Endothelial cell of umbilical vein (primary cell): Measurements from ENCODE around the gene CDK15. TPM values are rescaled to one million over a fixed set of nuclear protein-coding genes. Genes with fewer than 3 reads are reported as not detected.

Experiments
- BruUV-seq: library from RNA; stranded (reverse); fragments of 400-500 nt; replicated peaks from 2 replicates; lab custom pipeline; 2021; lab: Mats Ljungman, UMichigan
- CTCF ChIA-PET: fragments of 300-600, 350-600 bp; sonication (Branson Sonifier 250); formaldehyde crosslinking; loops from one replicate; lab custom pipeline; 2021; ENCODE audit warnings: antibody characterized with exemption, inconsistent platforms; lab: Charles Lee
- POLR2A ChIA-PET: fragments of 300-600, 350-600 bp; sonication (Branson Sonifier 250); formaldehyde crosslinking; loops from one replicate; lab custom pipeline; 2021; ENCODE audit warnings: antibody characterized with exemption, inconsistent platforms; lab: Charles Lee
- DNase-seq: peaks from one replicate; pipeline ENCODE4 v3.0.0-alpha.2; 2011; ENCODE audit warnings: low read depth, low spot score
- FAIRE-seq: peaks from 2 replicates; lab custom pipeline; 2011; peaks lifted over from hg19 to GRCh38; lab: Jason Lieb, UNC
- H2AFZ ChIP-seq: 2 replicates; pipeline ENCODE4 v1.6.0; 2012; ENCODE audit warnings: low read depth, low read length, control low read depth, inconsistent platforms
- H3K27ac ChIP-seq: 2 replicates; pipeline ENCODE4 v1.5.1; 2011; ENCODE audit warnings: low read depth, mild to moderate bottlenecking, control low read depth, low read length, moderate library complexity; ENCODE audit not compliant: insufficient read depth
- H3K27me3 ChIP-seq, 2 experiments: 2 replicates each; pipeline versions ENCODE4 v1.6.0 to v1.6.1; 2011; ENCODE audit warnings: low read length in 2 of 2, mixed read lengths in 1 of 2; ENCODE audit not compliant: control insufficient read depth in 2 of 2, insufficient read depth in 2 of 2
- H3K36me3 ChIP-seq, 2 experiments: 2 replicates in 1 of 2; 3 replicates in 1 of 2; pipeline ENCODE4 v1.5.1; 2011; ENCODE audit warnings: low read length in 2 of 2, mild to moderate bottlenecking in 1 of 2, moderate library complexity in 1 of 2; ENCODE audit not compliant: control insufficient read depth in 2 of 2, insufficient read depth in 2 of 2; ENCODE audit errors: extremely low read depth in 1 of 2
- H3K4me1 ChIP-seq: 3 replicates; pipeline ENCODE4 v1.5.1; 2011; ENCODE audit warnings: mild to moderate bottlenecking, low read length; ENCODE audit not compliant: control insufficient read depth, insufficient read depth; ENCODE audit errors: extremely low read depth
- H3K4me2 ChIP-seq: 2 replicates; pipeline ENCODE4 v1.6.1; 2011; ENCODE audit warnings: low read length, control low read depth, mixed read lengths; ENCODE audit not compliant: insufficient read depth
- H3K4me3 ChIP-seq, 3 experiments: fragments of 200-600 bp in 1 of 3; sonication (generic), shearing (Covaris generic) in 1 of 3; replicated peaks in 1 of 3; 2 replicates each; pipeline ENCODE4 v1.5.1; 2011 to 2016; ENCODE audit warnings: control low read depth in 3 of 3, low read length in 3 of 3, mild to moderate bottlenecking in 2 of 3, inconsistent platforms in 1 of 3, low read depth in 1 of 3, moderate library complexity in 1 of 3; ENCODE audit not compliant: insufficient read depth in 1 of 3
- H3K79me2 ChIP-seq: 2 replicates; pipeline ENCODE4 v1.6.0; 2012; ENCODE audit warnings: low read length, inconsistent platforms; ENCODE audit not compliant: control insufficient read depth, insufficient read depth
- H3K9ac ChIP-seq: replicated peaks from 2 replicates; pipeline ENCODE3; 2011; ENCODE audit warnings: low read length, control low read depth; ENCODE audit not compliant: insufficient read depth; ENCODE audit errors: extremely low read depth
- H3K9me1 ChIP-seq: replicated peaks from 3 replicates; pipeline ENCODE4 v1.6.0; 2011; ENCODE audit warnings: mild to moderate bottlenecking, low read length; ENCODE audit not compliant: control insufficient read depth, insufficient read depth; ENCODE audit errors: extremely low read depth
- H3K9me3 ChIP-seq: replicated peaks from 2 replicates; pipeline ENCODE4 v1.5.1; 2012; ENCODE audit warnings: low read length, inconsistent platforms; ENCODE audit not compliant: control insufficient read depth, insufficient read depth
- H4K20me1 ChIP-seq: replicated peaks from 2 replicates; pipeline ENCODE3; 2011; ENCODE audit warnings: mild to moderate bottlenecking, low read length; ENCODE audit not compliant: control insufficient read depth, insufficient read depth; ENCODE audit errors: extremely low read depth
- CTCF ChIP-seq, 2 donors: IDR thresholded peaks; 1 replicate in 1 of 2; 2 replicates in 1 of 2; pipeline ENCODE4 v1.5.1; 2011; ENCODE audit warnings: low read length in 2 of 2, mild to moderate bottlenecking in 2 of 2, moderate library complexity in 2 of 2, control low read depth in 1 of 2, inconsistent platforms in 1 of 2, low read depth in 1 of 2; ENCODE audit not compliant: insufficient read depth in 1 of 2; ENCODE audit errors: extremely low read depth in 1 of 2
- EZH2 ChIP-seq: IDR thresholded peaks from 2 replicates; pipeline ENCODE4 v1.6.1; 2012; ENCODE audit warnings: borderline replicate concordance, low read depth, mild to moderate bottlenecking, moderate library complexity, low read length, inconsistent platforms; ENCODE audit not compliant: severe bottlenecking
- FOS ChIP-seq: IDR thresholded peaks from 2 replicates; pipeline ENCODE4 v1.6.1; 2011; ENCODE audit warnings: mild to moderate bottlenecking, low read length, moderate library complexity, borderline replicate concordance; ENCODE audit not compliant: insufficient read depth
- GATA2 ChIP-seq: IDR thresholded peaks from 2 replicates; pipeline ENCODE4 v1.7.0; 2011; ENCODE audit warnings: low read depth, mild to moderate bottlenecking, moderate library complexity, mixed read lengths, low read length; ENCODE audit not compliant: insufficient read length, insufficient read depth
- JUN ChIP-seq: IDR thresholded peaks from 2 replicates; pipeline ENCODE4 v1.6.1; 2011; ENCODE audit warnings: borderline replicate concordance, low read depth; ENCODE audit not compliant: insufficient read length, insufficient read depth
- MAX ChIP-seq: IDR thresholded peaks from 2 replicates; pipeline ENCODE4 v1.6.1; 2011; ENCODE audit not compliant: insufficient read depth, insufficient read length
- MYC ChIP-seq: IDR thresholded peaks from one replicate; pipeline ENCODE4 v1.6.1; 2011; ENCODE audit warnings: mild to moderate bottlenecking, low read depth, low read length
- POLR2A ChIP-seq: IDR thresholded peaks from 2 replicates; pipeline ENCODE4 v1.6.1; 2012; ENCODE audit warnings: low read depth, mild to moderate bottlenecking, control low read depth, low read length
- POLR2AphosphoS5 ChIP-seq: IDR thresholded peaks from 2 replicates; pipeline ENCODE4 v1.6.1; 2012; ENCODE audit warnings: low read depth, mild to moderate bottlenecking, control low read depth, low read length, moderate library complexity; ENCODE audit not compliant: insufficient read depth
- dilution Hi-C: fragments of 300-500 bp; cut with MboI; formaldehyde crosslinking; loops from one replicate; pipeline ENCODE4 v1.15.0; 2019; ENCODE audit warnings: low sequenced_read_pairs; ENCODE audit not compliant: extremely low pct_ligation_motif_present
- intact Hi-C: fragments of 100-400 bp; cut with micrococcal nuclease; formaldehyde crosslinking; loops from one replicate; pipeline ENCODE4 v1.10.0; 2022
- polyA plus RNA-seq, 4 experiments: library from polyadenylated mRNA; depleted of rRNA in 3 of 4; stranded (reverse) in 3 of 4; unstranded in 1 of 4; fragments of >200 nt; gene quantifications; 2 replicates each; pipeline versions ENCODE4 v1.2.1 to v1.2.3, GENCODE V29; 2011 to 2012; ENCODE audit warnings: missing spikeins in 1 of 4
- total RNA-seq: library from RNA; stranded (reverse); gene quantifications from 2 replicates; pipeline ENCODE4 v1.2.3, GENCODE V29; 2021

The CDK15 gene
- total and polyA plus RNA-seq, 2 donors (not counting 3 experiments of a cell fraction or from before 2014, with no cell fraction given) = not detected

- Histone ChIP-seq H3K27me3 (peaks cover 0 to 8% of the 10 kb centered on the region in 2 experiments), H3K79me2 (no peaks in the 10 kb centered on the region), H3K4me2 (no peak overlapping the region), H3K27ac (no peak overlapping the region), H3K9ac (no peak overlapping the region), H3K4me1 (no peaks in the 10 kb centered on the region), H3K36me3 (no peaks in the 10 kb centered on the region), H3K4me3 (no peak overlapping the region), H3K9me3 (no peaks in the 10 kb centered on the region), H4K20me1 (no peaks in the 10 kb centered on the region), H2AFZ (no peak overlapping the region), H3K9me1 (no peaks in the 10 kb centered on the region)
- FAIRE-seq (no peak), DNase-seq (no peak)
- intact Hi-C loops = no loop called here
- no peak for TF ChIP-seq EZH2
- TF ChIP-seq MYC = no peak
- TF ChIP-seq CTCF (IDR thresholded peaks at IDR 0.05; ENCODE audit: extremely low read depth in 1 of 2, insufficient read depth in 1 of 2, low read depth in 1 of 2, low read length in 2 of 2) = no peak
- BruUV-seq = no TSS peak
- ChIA-PET POLR2A (no interaction called here), CTCF (no interaction called here)
- dilution Hi-C loops = no loop called here
These were observed 34.4 kb downstream of the CDK15 start for GRCh38 chr2:201840726-201841125.

- ChIA-PET POLR2A (no interaction called here), CTCF (no interaction called here)
- H3K27ac ChIP-seq = no peak overlapping the region
- no peak overlapping the region for H3K4me3 ChIP-seq
- H3K4me1 ChIP-seq = no peaks in the 10 kb centered on the region
- BruUV-seq = no TSS peak
- dilution Hi-C loops (no loop called here), intact Hi-C loops (no loop called here)
- H3K9me3 ChIP-seq = no peaks in the 10 kb centered on the region
- H3K4me2 ChIP-seq = no peak overlapping the region
- H3K9ac ChIP-seq = no peak overlapping the region
- no peak for TF ChIP-seq MYC
- no peak for TF ChIP-seq JUN
- TF ChIP-seq POLR2AphosphoS5 = no peak
- no peak for TF ChIP-seq EZH2
- TF ChIP-seq FOS = no peak
- no peak for TF ChIP-seq GATA2
- no peak for TF ChIP-seq CTCF (IDR thresholded peaks at IDR 0.05; ENCODE audit: extremely low read depth in 1 of 2, insufficient read depth in 1 of 2, low read depth in 1 of 2, low read length in 2 of 2)
- TF ChIP-seq MAX = no peak
- TF ChIP-seq POLR2A = no peak
- H3K9me1 ChIP-seq = no peaks in the 10 kb centered on the region
- H3K36me3 ChIP-seq = no peaks in the 10 kb centered on the region
- FAIRE-seq = no peak
- H3K27me3 ChIP-seq = peaks cover 0 to 8% of the 10 kb centered on the region in 2 experiments
- no peaks in the 10 kb centered on the region for H4K20me1 ChIP-seq
- DNase-seq = no peak
- H3K79me2 ChIP-seq = no peaks in the 10 kb centered on the region
- no peak overlapping the region for H2AFZ ChIP-seq
These were observed 36.0 kb downstream of the CDK15 start for GRCh38 chr2:201842131-201842860.
